SU-DHL-6 (cell line): ENCODE data around the gene HOXA10.

Experiments
- CTCF ChIP-seq: fragments of 200-600 bp; sonication (generic); IDR thresholded peaks from one replicate; pipeline ENCODE4 v1.5.1; 2017; ENCODE audit warnings: antibody characterized with exemption, mild to moderate bottlenecking, low read length, moderate library complexity; ENCODE audit not compliant: insufficient read depth, poor library complexity, severe bottlenecking
- EZH2phosphoT487 ChIP-seq: fragments of 200-600 bp; sonication (generic), shearing (Covaris generic); conservative IDR thresholded peaks from 2 replicates; pipeline ENCODE4 v1.6.1; 2018; ENCODE audit warnings: mild to moderate bottlenecking, antibody characterized with exemption, low read length, moderate library complexity, mixed read lengths

- TF ChIP-seq CTCF (no peak), EZH2phosphoT487 (no peak)
Observed at GRCh38 chr7:27124902-27125689, 49.0 kb downstream of the HOXA10 start.
